Common myeloid progenitor, CD34-positive (primary cell): ENCODE data around the gene PHF12. TPM values are rescaled to one million over a fixed set of nuclear protein-coding genes. Genes with fewer than 3 reads are reported as not detected.

Experiments used
- CTCF ChIA-PET: fragments of 350-600 bp; sonication (Branson Sonifier 250); formaldehyde crosslinking; loops from one replicate; lab custom pipeline; 2021; ENCODE audit warnings: antibody characterized with exemption; lab: Charles Lee
- POLR2A ChIA-PET: fragments of 350-600 bp; sonication (Branson Sonifier 250); formaldehyde crosslinking; loops from one replicate; lab custom pipeline; 2021; ENCODE audit warnings: antibody characterized with exemption; lab: Charles Lee
- DNase-seq, 3 donors: peaks; one replicate each; pipeline versions ENCODE4 v3.0.0 to v3.0.0-alpha.2; 2013
- H3K27ac ChIP-seq, 2 experiments: 1 replicate in 1 of 2; 2 replicates in 1 of 2; pipeline ENCODE4 v1.7.0; 2013; ENCODE audit warnings: inconsistent platforms in 2 of 2, low read length in 2 of 2, mild to moderate bottlenecking in 2 of 2, low read depth in 1 of 2, moderate library complexity in 1 of 2; ENCODE audit not compliant: severe bottlenecking in 2 of 2, insufficient read depth in 1 of 2, poor library complexity in 1 of 2
- H3K27me3 ChIP-seq, 5 experiments: replicated peaks in 2 of 5; 1 replicate in 3 of 5; 2 replicates in 2 of 5; pipeline versions ENCODE4 v1.6.1 to v1.7.0; 2013; ENCODE audit warnings: low read length in 4 of 5, mild to moderate bottlenecking in 2 of 5, moderate library complexity in 2 of 5, inconsistent platforms in 1 of 5; ENCODE audit not compliant: insufficient read depth in 5 of 5, control insufficient read depth in 4 of 5
- H3K36me3 ChIP-seq, 4 experiments: 1 replicate in 2 of 4; 2 replicates in 2 of 4; pipeline versions ENCODE4 v1.6.1 to v1.7.0; 2013; ENCODE audit warnings: low read length in 3 of 4, control low read depth in 1 of 4, mild to moderate bottlenecking in 1 of 4; ENCODE audit not compliant: control insufficient read depth in 4 of 4, insufficient read depth in 4 of 4
- H3K4me1 ChIP-seq, 4 experiments: 1 replicate in 3 of 4; 2 replicates in 1 of 4; pipeline versions ENCODE4 v1.6.1 to v1.7.1; 2013; ENCODE audit warnings: low read length in 3 of 4, mild to moderate bottlenecking in 3 of 4, control low read depth in 1 of 4, inconsistent platforms in 1 of 4, moderate library complexity in 1 of 4; ENCODE audit not compliant: control insufficient read depth in 4 of 4, insufficient read depth in 4 of 4; ENCODE audit errors: control extremely low read depth in 1 of 4
- H3K4me3 ChIP-seq, 7 experiments: 1 replicate in 4 of 7; 2 replicates in 3 of 7; pipeline versions ENCODE4 v1.5.1 to v1.7.0; 2013; ENCODE audit warnings: mild to moderate bottlenecking in 7 of 7, low read length in 6 of 7, moderate library complexity in 6 of 7, inconsistent platforms in 2 of 7, low read depth in 2 of 7, control low read depth in 1 of 7; ENCODE audit not compliant: insufficient read depth in 4 of 7, control insufficient read depth in 1 of 7; ENCODE audit errors: extremely low read depth in 1 of 7
- H3K9me3 ChIP-seq, 5 experiments: 1 replicate in 4 of 5; 2 replicates in 1 of 5; pipeline versions ENCODE4 v1.6.1 to v1.7.1; 2013; ENCODE audit warnings: low read length in 4 of 5, mild to moderate bottlenecking in 2 of 5, inconsistent platforms in 1 of 5, low read depth in 1 of 5, moderate library complexity in 1 of 5; ENCODE audit not compliant: control insufficient read depth in 4 of 5, insufficient read depth in 2 of 5; ENCODE audit errors: control extremely low read depth in 1 of 5
- WGBS: methylation state at CpG from one replicate; pipeline ENCODE4 v1.1.5; 2013; ENCODE audit not compliant: insufficient coverage; 5-methylcytosine and 5-hydroxymethylcytosine counted together
- polyA plus RNA-seq: library from polyadenylated mRNA; unstranded; fragments of 120-200 nt; gene quantifications from one replicate; pipeline ENCODE4 v1.2.1, GENCODE V29; 2013

PHF12 gene
- polyA plus RNA-seq: 41.1 TPM

DNA sequence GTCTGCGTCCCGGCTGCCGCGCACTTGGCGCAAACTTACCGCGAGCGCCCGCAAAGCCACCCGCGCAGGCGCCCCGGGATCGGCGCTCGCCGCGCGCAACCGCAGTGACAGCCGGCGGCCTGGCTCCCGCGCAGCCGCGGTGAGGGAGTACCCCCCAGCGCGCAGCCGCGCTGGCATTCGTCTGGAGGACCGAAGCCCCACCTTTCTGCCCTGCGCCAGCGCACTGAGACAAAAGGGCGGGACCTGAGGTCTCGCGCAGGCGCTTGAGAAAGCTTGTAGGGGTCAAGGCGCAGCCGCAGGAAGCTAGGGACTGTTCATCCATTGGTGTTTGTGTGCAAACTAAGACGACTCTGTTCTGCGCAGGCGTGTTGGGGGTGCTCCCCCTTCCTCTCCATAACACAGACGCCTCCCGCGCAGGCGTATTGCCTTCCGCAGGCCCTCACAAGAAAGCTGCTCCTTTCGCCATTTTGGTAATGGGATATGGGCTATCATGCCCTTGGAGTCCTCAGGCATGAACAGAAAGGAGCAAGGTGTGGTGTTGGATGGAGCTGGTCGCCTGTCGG lies at the start of gene PHF12:
Gene PHF12, minus strand, starts transcription at position 91 of the 563 bp plus-strand sequence. CDS start 558 bp downstream, outside the sequence.
- H3K9me3 ChIP-seq: no peaks in the 10 kb centered on the region
- POLR2A ChIA-PET: interaction anchor here (0.8 to 1.6 kb wide), 6 partner anchors 15 to 232 kb away, joined by 3 to 11 read pairs (median 3); partner anchors contain the start of genes FLOT2 and RPL23A
- H3K4me3 ChIP-seq: peak within 1 kb of the TSS; percentile 84 to 98 (median 92)
- CTCF ChIA-PET: interaction anchor here (1.1 to 13.6 kb wide), 7 partner anchors 11 to 186 kb away, joined by 3 to 128 read pairs (median 10); partner anchors contain the start of gene DHRS13
- H3K36me3 ChIP-seq: no peaks in the 10 kb centered on the region
- peak; percentile 100 for DNase-seq
- H3K27ac ChIP-seq: peak within 1 kb of the TSS; percentile 92 to 96
- peaks cover 17 to 46% (median 38%) of the 10 kb centered on the region in 4 experiments for H3K4me1 ChIP-seq
- no peaks in the 10 kb centered on the region for H3K27me3 ChIP-seq
- 1% methylated on average over 42 of the region's 51 CpGs for WGBS

DNA sequence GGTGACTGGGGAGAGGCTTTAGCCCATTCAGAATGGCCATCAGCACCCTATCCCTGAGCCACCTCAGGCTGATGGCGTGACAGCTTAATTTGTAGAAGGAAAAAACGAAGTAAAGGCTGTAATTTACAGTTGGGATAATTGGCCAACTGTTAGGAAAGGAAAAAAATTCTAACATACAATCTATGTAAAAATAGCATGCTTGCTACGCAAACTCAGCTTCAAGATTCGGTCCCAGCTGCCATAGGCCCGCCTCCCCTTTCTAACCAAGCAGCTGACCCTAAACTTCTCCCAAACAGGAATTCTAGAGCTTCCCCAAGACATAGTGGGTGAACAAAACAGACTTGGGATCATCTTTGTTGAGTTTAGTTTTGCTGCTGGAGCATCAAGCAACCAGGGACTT lies 49.7 kb upstream of the PHF12 start:
- ChIA-PET CTCF (interaction anchor here (1.0 to 2.3 kb wide), 4 partner anchors 18 to 48 kb away, joined by 3 to 5 read pairs (median 4); no protein-coding TSS in a partner anchor), POLR2A (no interaction called here)
- Histone ChIP-seq H3K36me3 (no peaks in the 10 kb centered on the region), H3K9me3 (peaks cover 0 to 2% (median 0%) of the 10 kb centered on the region in 5 experiments), H3K4me3 (no peak overlapping the region), H3K27me3 (peaks cover 0 to 75% (median 22%) of the 10 kb centered on the region in 5 experiments), H3K4me1 (peaks cover 0 to 2% (median under 1%) of the 10 kb centered on the region in 4 experiments), H3K27ac (no peak overlapping the region)
- WGBS: 94% methylated on average over 3 of the region's 5 CpGs
- DNase-seq: no peak

DNA sequence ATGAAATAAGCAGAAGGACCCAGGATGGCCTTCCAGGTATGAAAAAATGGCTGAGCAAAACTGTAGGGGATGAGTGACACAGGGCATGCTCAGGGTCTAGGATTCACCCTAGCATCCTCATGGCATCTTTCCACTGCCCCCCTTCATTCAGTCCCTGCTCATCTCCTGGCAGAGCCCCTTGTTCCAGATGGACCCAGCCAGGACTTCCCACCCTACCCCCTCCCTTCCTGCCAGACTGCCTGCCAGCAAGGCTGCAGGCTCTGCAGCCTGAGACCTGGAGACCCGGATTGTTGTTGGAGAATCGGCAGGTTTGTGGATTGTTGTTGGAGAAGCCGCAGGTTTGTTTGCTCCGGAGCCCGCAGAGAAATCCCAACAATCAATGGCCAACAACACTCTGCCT lies 47.9 kb upstream of the PHF12 start:
- POLR2A ChIA-PET: no interaction called here
- Histone ChIP-seq H3K4me3 (no peak overlapping the region), H3K27ac (no peak overlapping the region), H3K4me1 (no peaks in the 10 kb centered on the region), H3K27me3 (peaks cover 0 to 58% (median 22%) of the 10 kb centered on the region in 5 experiments), H3K9me3 (no peaks in the 10 kb centered on the region), H3K36me3 (no peaks in the 10 kb centered on the region)
- CTCF ChIA-PET: interaction anchor here (1.0 kb wide), 1 partner anchor 13 kb away, joined by 3 read pairs; no protein-coding TSS in a partner anchor
- DNase-seq: no peak
- WGBS: 57% methylated on average over 4 of the region's 5 CpGs

DNA sequence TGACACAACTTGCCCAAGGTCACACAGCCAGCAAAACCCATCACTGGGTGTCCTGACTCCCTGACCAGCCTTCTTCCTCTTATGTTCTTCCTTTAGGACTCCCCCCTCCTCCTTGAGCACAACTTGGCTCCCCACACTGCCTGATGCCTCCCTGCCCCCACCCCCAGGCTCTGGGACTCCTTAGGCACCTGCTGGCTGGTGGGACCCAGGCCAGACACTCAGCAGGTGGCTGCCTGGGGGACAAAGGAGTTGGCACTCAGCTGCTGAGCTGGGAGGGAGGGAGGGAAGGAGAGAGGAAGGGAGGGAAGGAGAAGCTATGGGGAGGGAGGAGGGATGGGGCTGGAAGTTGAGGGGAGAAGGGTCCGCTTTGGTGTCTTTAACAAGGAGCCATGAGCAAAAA lies 46.5 kb upstream of the PHF12 start:
- Histone ChIP-seq H3K27ac (no peak overlapping the region), H3K4me3 (no peak overlapping the region), H3K27me3 (peaks cover 0 to 44% (median 15%) of the 10 kb centered on the region in 5 experiments), H3K9me3 (no peaks in the 10 kb centered on the region), H3K4me1 (no peaks in the 10 kb centered on the region), H3K36me3 (no peaks in the 10 kb centered on the region)
- WGBS: 100% methylated on average over 1 of the region's 1 CpG
- POLR2A ChIA-PET: no interaction called here
- CTCF ChIA-PET: no interaction called here
- no peak for DNase-seq

DNA sequence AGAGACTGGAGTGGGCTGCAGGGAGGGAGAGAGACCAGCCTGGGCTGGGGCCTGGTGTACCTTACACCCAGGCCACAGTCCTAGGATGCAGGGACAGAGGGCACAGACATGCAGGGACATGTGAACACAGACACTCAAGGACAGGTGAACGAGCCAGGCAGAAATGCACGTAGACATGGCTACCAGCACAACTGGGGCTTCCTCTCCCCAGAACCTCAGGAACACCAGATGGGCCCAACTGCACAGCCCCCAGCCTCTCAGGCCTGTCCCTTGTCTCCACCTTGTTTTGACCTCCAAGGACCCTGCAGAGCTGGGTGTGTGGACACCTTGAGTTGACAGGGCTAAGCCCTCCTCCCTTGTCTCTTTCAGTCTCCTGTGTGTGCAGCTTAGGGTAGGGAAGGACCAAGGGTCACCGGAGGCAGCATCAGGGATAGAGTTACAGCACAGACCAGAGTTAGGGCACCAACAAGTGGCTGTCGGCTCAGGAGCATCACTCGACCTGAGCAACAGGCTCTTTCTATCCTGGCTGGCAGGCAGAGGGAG lies 45.3 kb upstream of the PHF12 start:
- Histone ChIP-seq H3K27me3 (peaks cover 0 to 35% (median 15%) of the 10 kb centered on the region in 5 experiments), H3K4me3 (no peak overlapping the region), H3K27ac (no peak overlapping the region), H3K4me1 (no peaks in the 10 kb centered on the region), H3K36me3 (no peaks in the 10 kb centered on the region), H3K9me3 (no peaks in the 10 kb centered on the region)
- WGBS: 72% methylated on average over 4 of the region's 5 CpGs
- POLR2A ChIA-PET: no interaction called here
- CTCF ChIA-PET: interaction anchor here (1.0 to 1.9 kb wide), 3 partner anchors 12 to 119 kb away, joined by 3 to 8 read pairs (median 6); no protein-coding TSS in a partner anchor
- no peak for DNase-seq

DNA sequence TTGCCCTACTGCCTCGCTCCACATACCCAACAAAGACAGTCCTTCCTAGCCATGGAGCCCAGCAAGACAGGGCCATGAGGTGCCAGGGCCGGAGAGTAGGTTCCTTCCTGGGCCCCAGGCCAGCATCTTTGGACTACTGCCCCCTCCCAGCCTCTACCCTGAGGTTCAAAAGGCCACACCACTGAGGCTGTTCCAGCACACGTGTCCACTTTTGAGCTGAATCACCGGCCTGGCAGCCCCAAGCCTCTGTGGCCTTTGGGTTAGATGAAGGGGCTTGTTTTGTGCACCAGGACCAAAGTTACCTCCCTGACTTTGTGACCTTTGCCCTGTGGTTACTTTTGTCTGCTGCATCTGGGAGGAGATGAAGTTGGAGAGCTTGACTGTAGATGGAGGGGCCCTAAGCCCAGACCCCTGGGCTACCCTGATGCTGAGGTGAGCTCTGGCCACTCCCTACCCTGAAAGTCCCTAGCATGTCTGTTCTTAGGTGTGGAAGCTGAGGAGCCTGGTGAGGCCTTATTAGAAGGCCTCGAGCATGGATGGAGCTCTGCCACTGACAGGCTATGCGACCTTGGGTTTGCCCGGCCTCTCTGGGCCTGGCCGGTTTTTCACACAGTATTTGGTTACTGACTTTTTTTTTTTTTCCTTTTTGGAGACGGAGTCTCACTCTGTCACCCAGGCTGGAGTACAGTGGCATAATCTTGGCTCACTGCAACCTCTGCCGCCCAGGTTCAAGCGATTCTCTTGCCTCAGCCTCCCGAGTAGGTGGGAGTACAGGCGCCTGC lies 42.5 kb upstream of the PHF12 start:
- Histone ChIP-seq H3K27ac (no peak overlapping the region), H3K4me3 (no peak overlapping the region), H3K36me3 (no peaks in the 10 kb centered on the region), H3K9me3 (no peaks in the 10 kb centered on the region), H3K4me1 (no peaks in the 10 kb centered on the region), H3K27me3 (peaks cover 0 to 21% (median 5%) of the 10 kb centered on the region in 5 experiments)
- ChIA-PET CTCF (interaction anchor here (0.8 to 1.8 kb wide), 7 partner anchors 9 to 108 kb away, joined by 3 to 6 read pairs (median 3); no protein-coding TSS in a partner anchor), POLR2A (no interaction called here)
- DNase-seq: no peak
- 100% methylated on average over 7 of the region's 13 CpGs for WGBS
